ENCODE measurements around the gene RPL13A. TPM values are rescaled to one million over a fixed set of nuclear protein-coding genes. Genes with fewer than 3 reads are reported as not detected.

The RPL13A gene
- total RNA-seq, 4 donors from 2014 or later: 3,727 to 4,286 (median 3,958) TPM

GRCh38 chr19:49530708-49531107 is 43.3 kb downstream of the RPL13A start:
- H3K4me3 ChIP-seq (ENCODE audit: low read depth, poor library complexity, severe bottlenecking): no peak overlapping the region
- no peak for TF ChIP-seq POLR2A (IDR thresholded peaks at IDR 0.05)
- no peak for TF ChIP-seq CTCF (IDR thresholded peaks at IDR 0.05)
- WGBS, 2 donors: 83 to 96% methylated on average over 7 of the region's 7 CpGs
- intact Hi-C loops (cut with DNase I; ENCODE audit: low total_unique reads): no loop called here
- no peak for DNase-seq (ENCODE audit: low spot score in 2 of 2)

- TF ChIP-seq POLR2A (IDR thresholded peaks at IDR 0.05): no peak
- TF ChIP-seq CTCF (IDR thresholded peaks at IDR 0.05): no peak
- intact Hi-C loops (cut with DNase I; ENCODE audit: low total_unique reads): no loop called here
- 9 to 10% methylated on average over 44 to 55 of the region's 87 CpGs for WGBS, 2 donors
- peak; percentile 71 to 95 for DNase-seq (ENCODE audit: low spot score in 2 of 2)
- peak overlapping the region; percentile 14 for H3K4me3 ChIP-seq (ENCODE audit: low read depth, poor library complexity, severe bottlenecking)
These were observed 46.4 kb downstream of the RPL13A start for GRCh38 chr19:49533551-49534488.

GRCh38 chr19:49534632-49535385 is 47.4 kb downstream of the RPL13A start:
- H3K4me3 ChIP-seq (ENCODE audit: low read depth, poor library complexity, severe bottlenecking): no peak overlapping the region
- intact Hi-C loops (cut with DNase I; ENCODE audit: low total_unique reads): no loop called here
- DNase-seq (ENCODE audit: low spot score in 2 of 2): no peak
- no peak for TF ChIP-seq CTCF (IDR thresholded peaks at IDR 0.05)
- no peak for TF ChIP-seq POLR2A (IDR thresholded peaks at IDR 0.05)
- 74 to 78% methylated on average over 8 of the region's 8 CpGs for WGBS, 2 donors

GRCh38 chr19:49536921-49537462 is 49.6 kb downstream of the RPL13A start:
- no peak overlapping the region for H3K4me3 ChIP-seq (ENCODE audit: low read depth, poor library complexity, severe bottlenecking)
- intact Hi-C loops (cut with DNase I; ENCODE audit: low total_unique reads): no loop called here
- no peak for DNase-seq (ENCODE audit: low spot score in 2 of 2)
- WGBS, 2 donors: 91 to 92% methylated on average over 19 to 22 of the region's 22 CpGs
- TF ChIP-seq CTCF (IDR thresholded peaks at IDR 0.05): no peak
- TF ChIP-seq POLR2A (IDR thresholded peaks at IDR 0.05): no peak

- TF ChIP-seq CTCF (IDR thresholded peaks at IDR 0.05): no peak
- TF ChIP-seq POLR2A (IDR thresholded peaks at IDR 0.05): no peak
- 87 to 91% methylated on average over 5 of the region's 5 CpGs for WGBS, 2 donors
- no peak for DNase-seq (ENCODE audit: low spot score in 2 of 2)
- intact Hi-C loops (cut with DNase I; ENCODE audit: low total_unique reads): no loop called here
- H3K4me3 ChIP-seq (ENCODE audit: low read depth, poor library complexity, severe bottlenecking): no peak overlapping the region
These were observed 51.2 kb downstream of the RPL13A start for GRCh38 chr19:49538643-49539042.

Data from lower leg skin (tissue), 4 donors.